ENCODE results near the gene CKM. TPM values are rescaled to one million over a fixed set of nuclear protein-coding genes. Genes with fewer than 3 reads are reported as not detected.
"Not testable (repeated sequence)": the region's sequence is repeated elsewhere in the genome, so short reads cannot be mapped to it uniquely, and the experiment has no call there.

The CKM gene
- total RNA-seq, 4 donors from 2014 or later = 0.27 TPM; not detected in 3

DNA sequence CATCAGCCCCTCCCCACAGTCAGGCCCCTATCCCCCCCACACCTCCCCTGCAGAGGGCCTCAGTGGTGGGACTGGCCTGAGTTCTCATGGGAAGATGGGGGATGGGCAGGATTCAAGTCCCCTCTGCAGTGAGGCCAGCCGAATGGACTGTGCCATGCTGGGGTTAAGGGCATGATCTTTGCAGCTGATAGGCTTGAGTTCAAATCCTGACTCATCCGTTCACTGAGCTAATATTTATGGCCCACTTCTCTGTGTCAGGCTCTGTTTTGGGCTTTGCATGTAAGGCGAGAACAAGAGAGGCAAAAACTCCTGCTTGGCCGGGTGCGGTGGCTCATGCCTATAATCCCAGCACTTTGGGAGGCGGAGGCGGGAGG, 51.0 kb downstream of the CKM start:
- Histone ChIP-seq H3K36me3 (peaks cover 14 to 16% of the 10 kb centered on the region in 2 donors), H3K4me3 (replicated peaks in 1 of 3) (no peak overlapping the region), H3K27me3 (no peaks in the 10 kb centered on the region), H3K27ac (no peak overlapping the region), H3K4me1 (no peaks in the 10 kb centered on the region), H3K9me3 (no peaks in the 10 kb centered on the region)
- WGBS, 2 donors = 78 to 79% methylated on average over 7 of the region's 7 CpGs
- DNase-seq = no peak
- TF ChIP-seq, protein P1, sequence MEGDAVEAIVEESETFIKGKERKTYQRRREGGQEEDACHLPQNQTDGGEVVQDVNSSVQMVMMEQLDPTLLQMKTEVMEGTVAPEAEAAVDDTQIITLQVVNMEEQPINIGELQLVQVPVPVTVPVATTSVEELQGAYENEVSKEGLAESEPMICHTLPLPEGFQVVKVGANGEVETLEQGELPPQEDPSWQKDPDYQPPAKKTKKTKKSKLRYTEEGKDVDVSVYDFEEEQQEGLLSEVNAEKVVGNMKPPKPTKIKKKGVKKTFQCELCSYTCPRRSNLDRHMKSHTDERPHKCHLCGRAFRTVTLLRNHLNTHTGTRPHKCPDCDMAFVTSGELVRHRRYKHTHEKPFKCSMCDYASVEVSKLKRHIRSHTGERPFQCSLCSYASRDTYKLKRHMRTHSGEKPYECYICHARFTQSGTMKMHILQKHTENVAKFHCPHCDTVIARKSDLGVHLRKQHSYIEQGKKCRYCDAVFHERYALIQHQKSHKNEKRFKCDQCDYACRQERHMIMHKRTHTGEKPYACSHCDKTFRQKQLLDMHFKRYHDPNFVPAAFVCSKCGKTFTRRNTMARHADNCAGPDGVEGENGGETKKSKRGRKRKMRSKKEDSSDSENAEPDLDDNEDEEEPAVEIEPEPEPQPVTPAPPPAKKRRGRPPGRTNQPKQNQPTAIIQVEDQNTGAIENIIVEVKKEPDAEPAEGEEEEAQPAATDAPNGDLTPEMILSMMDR (IDR thresholded peaks at IDR 0.05) = no peak
- no peak for TF ChIP-seq POLR2A (IDR thresholded peaks at IDR 0.05)
- intact Hi-C loops (cut with DNase I) = no loop called here

DNA sequence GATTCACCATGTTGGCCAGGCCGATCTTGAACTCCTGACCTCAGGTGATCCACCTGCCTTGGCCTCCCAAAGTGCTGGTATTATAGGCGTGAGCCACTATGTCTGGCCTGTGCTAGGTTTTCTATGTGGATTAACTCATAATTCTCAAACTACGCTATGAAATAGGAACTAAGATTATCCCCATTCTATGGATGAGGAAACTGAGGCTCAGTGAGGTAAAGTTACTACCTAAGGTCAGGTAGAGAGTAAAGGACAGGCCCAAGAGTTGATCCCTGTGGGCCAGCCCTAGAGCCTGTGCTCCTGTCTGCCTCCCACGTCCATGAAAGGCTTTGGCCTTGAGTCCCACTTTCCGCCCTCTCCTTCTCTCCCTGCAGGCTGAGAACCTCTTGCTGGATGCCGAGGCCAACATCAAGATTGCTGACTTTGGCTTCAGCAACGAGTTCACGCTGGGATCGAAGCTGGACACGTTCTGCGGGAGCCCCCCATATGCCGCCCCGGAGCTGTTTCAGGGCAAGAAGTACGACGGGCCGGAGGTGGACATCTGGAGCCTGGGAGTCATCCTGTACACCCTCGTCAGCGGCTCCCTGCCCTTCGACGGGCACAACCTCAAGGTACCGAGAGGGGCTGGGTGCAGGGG, 51.5 kb downstream of the CKM start:
- Histone ChIP-seq H3K4me1 (no peaks in the 10 kb centered on the region), H3K36me3 (peaks cover 14 to 16% of the 10 kb centered on the region in 2 donors), H3K27ac (no peak overlapping the region), H3K27me3 (no peaks in the 10 kb centered on the region), H3K4me3 (replicated peaks in 1 of 3) (no peak overlapping the region), H3K9me3 (no peaks in the 10 kb centered on the region)
- 90 to 95% methylated on average over 12 to 13 of the region's 21 CpGs for WGBS, 2 donors
- TF ChIP-seq, protein P1 (IDR thresholded peaks at IDR 0.05) = no peak
- no peak for TF ChIP-seq POLR2A (IDR thresholded peaks at IDR 0.05)
- no peak for DNase-seq
- intact Hi-C loops (cut with DNase I) = no loop called here

DNA sequence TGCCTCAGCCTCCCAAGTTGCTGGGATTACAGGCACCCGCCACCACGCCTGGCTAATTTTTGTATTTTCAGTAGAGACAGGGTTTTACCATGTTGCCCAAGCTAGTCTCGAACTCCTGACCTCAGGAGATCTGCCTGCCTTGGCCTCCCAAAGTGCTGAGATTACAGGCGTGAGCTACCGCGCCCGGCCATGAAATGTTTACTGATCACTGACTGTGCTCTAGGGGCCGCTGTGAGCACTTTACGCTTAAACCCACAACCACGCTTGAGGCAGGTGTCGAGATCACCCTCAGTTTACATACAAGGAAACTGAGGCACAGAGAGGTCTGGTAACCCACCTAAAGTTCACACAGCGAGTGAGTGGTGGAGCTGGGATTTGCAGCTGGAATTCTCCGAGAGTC, 52.7 kb downstream of the CKM start:
- H3K27me3 ChIP-seq; DNase-seq; H3K4me3 ChIP-seq (replicated peaks in 1 of 3); H3K27ac ChIP-seq; intact Hi-C loops (cut with DNase I); H3K4me1 ChIP-seq; H3K9me3 ChIP-seq: not testable (repeated sequence)
- H3K36me3 ChIP-seq = peaks cover 10 to 16% of the 10 kb centered on the region in 2 donors
- 92 to 97% methylated on average over 12 to 13 of the region's 13 CpGs for WGBS, 2 donors

DNA sequence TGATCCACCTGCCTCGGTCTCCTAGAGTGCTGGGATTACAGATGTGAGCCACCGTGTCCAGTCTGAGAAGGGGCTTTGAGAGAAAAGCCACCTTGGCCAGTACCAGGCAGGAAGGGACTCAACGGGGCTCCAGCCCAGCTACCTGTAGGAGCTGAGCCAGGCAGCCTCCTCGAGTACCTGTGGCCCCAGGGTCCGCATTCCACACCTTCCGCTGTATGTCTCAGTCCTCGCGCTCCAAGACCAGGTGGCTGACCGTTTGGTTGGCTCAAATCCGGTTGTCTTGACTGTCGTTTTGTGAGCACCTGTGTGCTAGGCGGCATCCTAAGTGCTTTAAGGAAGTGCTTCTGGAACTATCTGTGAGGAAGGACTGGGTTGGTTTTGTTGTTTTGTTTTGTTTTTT, 55.4 kb downstream of the CKM start:
- no peak overlapping the region for H3K4me3 ChIP-seq (replicated peaks in 1 of 3)
- TF ChIP-seq, protein P1 (IDR thresholded peaks at IDR 0.05) = no peak
- TF ChIP-seq POLR2A (IDR thresholded peaks at IDR 0.05) = no peak
- no peaks in the 10 kb centered on the region for H3K9me3 ChIP-seq
- H3K27ac ChIP-seq = no peak overlapping the region
- intact Hi-C loops (cut with DNase I) = no loop called here
- no peaks in the 10 kb centered on the region for H3K27me3 ChIP-seq
- H3K36me3 ChIP-seq = peaks cover 10 to 15% of the 10 kb centered on the region in 2 donors
- WGBS, 2 donors = 84 to 91% methylated on average over 11 to 12 of the region's 12 CpGs
- no peak for DNase-seq
- H3K4me1 ChIP-seq = no peaks in the 10 kb centered on the region

DNA sequence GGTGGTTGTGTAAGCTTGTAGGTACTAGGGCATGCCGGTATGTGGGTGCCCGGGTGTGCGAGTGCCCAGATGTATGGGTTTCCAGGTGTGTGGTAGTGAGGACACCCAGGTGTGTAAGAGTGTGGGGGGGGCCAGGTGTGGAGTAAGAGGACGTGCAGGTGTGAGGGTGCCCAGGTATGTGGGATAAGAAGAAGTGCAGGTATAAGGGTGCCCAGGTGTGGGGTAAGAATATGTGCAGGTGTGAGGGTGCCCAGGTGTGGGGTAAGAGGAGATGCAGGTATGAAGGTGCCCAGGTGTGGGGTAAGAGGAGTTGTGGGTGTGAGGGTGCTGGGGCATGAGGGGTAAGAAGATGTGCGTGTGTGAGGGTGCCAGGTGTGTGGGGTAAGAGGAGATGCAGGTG, 57.3 kb downstream of the CKM start:
- H3K4me3 ChIP-seq (replicated peaks in 1 of 3) = no peak overlapping the region
- intact Hi-C loops (cut with DNase I) = no loop called here
- TF ChIP-seq, protein P1 (IDR thresholded peaks at IDR 0.05) = no peak
- TF ChIP-seq POLR2A (IDR thresholded peaks at IDR 0.05) = no peak
- H3K36me3 ChIP-seq = peaks cover 0 to 3% of the 10 kb centered on the region in 2 donors
- DNase-seq = no peak
- no peak overlapping the region for H3K27ac ChIP-seq
- H3K27me3 ChIP-seq = no peaks in the 10 kb centered on the region
- no peaks in the 10 kb centered on the region for H3K9me3 ChIP-seq
- H3K4me1 ChIP-seq = no peaks in the 10 kb centered on the region
- 96% methylated on average over 5 of the region's 5 CpGs for WGBS, 2 donors

All from thyroid gland (tissue), 4 donors.